ENCODE measurements around the gene MARK4.

MARK4 gene

DNA sequence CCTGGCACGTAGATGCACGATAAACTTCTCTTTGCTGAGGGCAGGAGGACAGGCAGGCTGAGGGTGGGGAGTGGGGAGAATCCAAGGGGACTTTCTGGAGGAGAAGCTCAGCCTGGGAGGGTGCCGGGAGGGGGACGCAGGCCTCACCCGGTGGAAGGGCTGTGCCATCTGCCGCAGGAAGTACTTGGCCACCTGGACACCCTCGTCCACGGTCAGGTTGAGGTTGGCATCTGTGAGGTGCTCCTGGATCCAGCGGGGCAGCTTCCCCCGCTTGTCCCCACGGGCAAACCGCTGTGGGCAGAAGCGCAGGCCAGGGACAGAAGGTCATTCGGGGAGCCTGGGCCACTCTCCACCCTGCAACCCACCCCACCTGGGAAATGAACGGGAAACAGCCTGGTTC lies 101.0 kb downstream of the MARK4 start:
- POLR2A ChIA-PET = no interaction called here
- Histone ChIP-seq H3K36me3 (ENCODE audit: control insufficient read depth in 4 of 4, insufficient read depth in 4 of 4, low read length in 3 of 4) (peaks cover 4 to 57% (median 27%) of the 10 kb centered on the region in 4 experiments), H3K4me1 (ENCODE audit: control extremely low read depth in 1 of 4, control insufficient read depth in 4 of 4, insufficient read depth in 4 of 4, low read length in 3 of 4) (no peaks in the 10 kb centered on the region), H3K9me3 (ENCODE audit: control extremely low read depth in 1 of 5, control insufficient read depth in 4 of 5, insufficient read depth in 2 of 5, low read depth in 1 of 5, low read length in 4 of 5) (no peaks in the 10 kb centered on the region), H3K4me3 (ENCODE audit: control insufficient read depth in 1 of 7, extremely low read depth in 1 of 7, insufficient read depth in 4 of 7, low read depth in 2 of 7, low read length in 6 of 7) (no peak overlapping the region), H3K27ac (ENCODE audit: insufficient read depth in 1 of 2, low read depth in 1 of 2, low read length in 2 of 2, poor library complexity in 1 of 2, severe bottlenecking in 2 of 2) (no peak overlapping the region), H3K27me3 (replicated peaks in 2 of 5; ENCODE audit: control insufficient read depth in 4 of 5, insufficient read depth in 5 of 5, low read length in 4 of 5) (peaks cover 0 to 12% (median 0%) of the 10 kb centered on the region in 5 experiments)
- DNase-seq = no peak
- WGBS (ENCODE audit: insufficient coverage) = 96% methylated on average over 13 of the region's 15 CpGs
- CTCF ChIA-PET = no interaction called here

DNA sequence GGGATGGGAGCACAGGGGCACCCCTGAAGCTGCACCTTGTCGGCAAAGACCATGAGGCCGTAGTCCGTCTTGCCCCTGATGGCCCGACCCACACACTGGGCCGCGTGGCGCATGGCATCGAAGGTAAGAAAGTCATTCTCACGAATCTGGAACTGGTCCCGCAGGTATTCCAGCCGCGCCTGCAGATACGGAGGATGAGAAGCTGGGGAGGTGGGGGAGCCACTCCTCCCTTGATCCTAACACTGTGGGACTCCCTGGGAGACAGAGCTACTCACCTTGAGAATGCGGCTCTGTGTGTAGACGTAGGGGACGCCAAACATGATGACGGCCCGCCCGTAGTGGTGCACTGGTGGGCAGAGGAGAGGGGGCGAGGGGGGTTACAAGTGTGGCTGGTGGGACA lies 101.4 kb downstream of the MARK4 start:
- 97% methylated on average over 11 of the region's 20 CpGs for WGBS (ENCODE audit: insufficient coverage)
- H3K27me3 ChIP-seq (replicated peaks in 2 of 5; ENCODE audit: control insufficient read depth in 4 of 5, insufficient read depth in 5 of 5, low read length in 4 of 5) = peaks cover 0 to 7% (median 0%) of the 10 kb centered on the region in 5 experiments
- ChIA-PET CTCF (no interaction called here), POLR2A (no interaction called here)
- peaks cover 4 to 61% (median 29%) of the 10 kb centered on the region in 4 experiments for H3K36me3 ChIP-seq (ENCODE audit: control insufficient read depth in 4 of 4, insufficient read depth in 4 of 4, low read length in 3 of 4)
- H3K4me3 ChIP-seq (ENCODE audit: control insufficient read depth in 1 of 7, extremely low read depth in 1 of 7, insufficient read depth in 4 of 7, low read depth in 2 of 7, low read length in 6 of 7) = no peak overlapping the region
- no peaks in the 10 kb centered on the region for H3K9me3 ChIP-seq (ENCODE audit: control extremely low read depth in 1 of 5, control insufficient read depth in 4 of 5, insufficient read depth in 2 of 5, low read depth in 1 of 5, low read length in 4 of 5)
- DNase-seq = no peak
- H3K27ac ChIP-seq (ENCODE audit: insufficient read depth in 1 of 2, low read depth in 1 of 2, low read length in 2 of 2, poor library complexity in 1 of 2, severe bottlenecking in 2 of 2) = no peak overlapping the region
- H3K4me1 ChIP-seq (ENCODE audit: control extremely low read depth in 1 of 4, control insufficient read depth in 4 of 4, insufficient read depth in 4 of 4, low read length in 3 of 4) = no peaks in the 10 kb centered on the region

DNA sequence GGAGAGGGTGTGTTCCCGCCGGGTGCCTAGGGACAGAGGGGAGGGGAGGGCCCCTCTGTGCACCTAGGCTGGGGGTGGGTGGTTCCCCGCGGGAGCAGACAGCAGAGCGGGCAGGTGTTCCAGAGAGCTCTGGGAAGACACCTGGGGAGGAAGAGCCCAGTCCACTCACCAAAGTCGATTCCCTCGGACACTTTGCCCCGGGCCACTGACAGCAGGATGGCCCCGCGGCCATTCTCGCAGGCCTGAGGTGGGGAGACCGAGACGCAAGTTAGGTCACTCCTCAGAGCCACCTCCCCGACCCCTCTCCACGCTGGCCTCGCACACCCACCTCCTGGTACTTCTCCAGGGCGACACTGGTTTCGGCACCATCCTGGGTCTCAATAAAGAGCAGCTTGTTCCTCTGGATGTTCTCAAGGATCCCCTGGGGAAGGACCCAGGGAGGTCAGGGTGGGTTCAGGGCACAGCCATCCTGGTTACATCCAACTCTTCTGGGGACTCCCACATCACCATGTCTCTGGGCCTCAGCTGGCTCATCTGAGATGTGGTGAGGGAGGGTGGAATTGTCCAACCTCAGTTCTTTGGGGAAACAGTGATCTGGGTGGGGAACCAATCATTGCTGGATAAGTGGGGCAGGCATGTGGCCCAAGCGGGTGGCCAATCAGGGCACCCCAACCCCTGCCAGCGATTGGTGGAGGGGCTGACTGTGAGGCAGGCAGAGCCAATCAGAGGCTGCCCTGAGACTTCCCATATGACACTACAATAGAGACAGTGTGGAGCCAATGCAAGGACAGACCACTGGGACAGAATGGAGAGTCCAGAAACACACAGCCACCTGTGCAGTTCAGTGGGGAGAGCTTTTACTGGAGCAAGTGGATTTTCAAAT lies 102.1 kb downstream of the MARK4 start:
- no peak overlapping the region for H3K4me3 ChIP-seq (ENCODE audit: control insufficient read depth in 1 of 7, extremely low read depth in 1 of 7, insufficient read depth in 4 of 7, low read depth in 2 of 7, low read length in 6 of 7)
- CTCF ChIA-PET = no interaction called here
- POLR2A ChIA-PET = no interaction called here
- DNase-seq = no peak
- no peaks in the 10 kb centered on the region for H3K4me1 ChIP-seq (ENCODE audit: control extremely low read depth in 1 of 4, control insufficient read depth in 4 of 4, insufficient read depth in 4 of 4, low read length in 3 of 4)
- peaks cover 4 to 64% (median 29%) of the 10 kb centered on the region in 4 experiments for H3K36me3 ChIP-seq (ENCODE audit: control insufficient read depth in 4 of 4, insufficient read depth in 4 of 4, low read length in 3 of 4)
- H3K27ac ChIP-seq (ENCODE audit: insufficient read depth in 1 of 2, low read depth in 1 of 2, low read length in 2 of 2, poor library complexity in 1 of 2, severe bottlenecking in 2 of 2) = no peak overlapping the region
- no peaks in the 10 kb centered on the region for H3K9me3 ChIP-seq (ENCODE audit: control extremely low read depth in 1 of 5, control insufficient read depth in 4 of 5, insufficient read depth in 2 of 5, low read depth in 1 of 5, low read length in 4 of 5)
- peaks cover 0 to under 1% (median 0%) of the 10 kb centered on the region in 5 experiments for H3K27me3 ChIP-seq (replicated peaks in 2 of 5; ENCODE audit: control insufficient read depth in 4 of 5, insufficient read depth in 5 of 5, low read length in 4 of 5)
- WGBS (ENCODE audit: insufficient coverage) = 98% methylated on average over 19 of the region's 20 CpGs

DNA sequence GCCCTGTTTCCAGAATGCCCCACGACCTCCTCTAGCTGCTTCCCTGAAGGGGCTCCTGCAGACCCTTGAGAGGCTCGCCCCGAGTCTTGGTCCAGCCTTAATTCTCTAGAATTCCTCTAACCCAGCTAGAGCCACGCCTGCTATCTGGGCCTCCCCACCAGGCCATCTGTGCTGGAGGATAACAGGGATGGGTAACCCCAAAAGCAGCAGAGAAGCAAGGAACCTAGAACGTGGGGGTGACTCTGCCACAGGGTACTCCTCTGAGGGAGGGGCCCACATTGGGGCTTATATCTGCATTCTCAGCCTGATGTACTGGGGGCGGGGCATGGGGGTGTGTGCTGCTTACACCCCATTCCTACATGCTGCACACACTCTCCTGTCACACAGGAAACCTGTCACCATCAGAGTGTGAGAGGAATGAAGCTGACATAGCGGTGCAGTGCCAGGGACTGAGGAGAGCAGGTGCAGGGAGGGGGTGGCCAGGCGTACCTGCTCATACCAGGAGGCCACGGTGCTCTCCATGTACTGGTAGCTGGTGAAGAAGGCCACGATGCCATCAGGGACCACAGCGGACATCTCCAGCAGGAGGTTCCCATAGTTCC lies 103.3 kb downstream of the MARK4 start:
- no peak for DNase-seq
- POLR2A ChIA-PET = no interaction called here
- Histone ChIP-seq H3K4me1 (ENCODE audit: control extremely low read depth in 1 of 4, control insufficient read depth in 4 of 4, insufficient read depth in 4 of 4, low read length in 3 of 4) (no peaks in the 10 kb centered on the region), H3K27ac (ENCODE audit: insufficient read depth in 1 of 2, low read depth in 1 of 2, low read length in 2 of 2, poor library complexity in 1 of 2, severe bottlenecking in 2 of 2) (no peak overlapping the region), H3K36me3 (ENCODE audit: control insufficient read depth in 4 of 4, insufficient read depth in 4 of 4, low read length in 3 of 4) (peaks cover 4 to 76% (median 34%) of the 10 kb centered on the region in 4 experiments), H3K4me3 (ENCODE audit: control insufficient read depth in 1 of 7, extremely low read depth in 1 of 7, insufficient read depth in 4 of 7, low read depth in 2 of 7, low read length in 6 of 7) (no peak overlapping the region), H3K9me3 (ENCODE audit: control extremely low read depth in 1 of 5, control insufficient read depth in 4 of 5, insufficient read depth in 2 of 5, low read depth in 1 of 5, low read length in 4 of 5) (no peaks in the 10 kb centered on the region), H3K27me3 (replicated peaks in 2 of 5; ENCODE audit: control insufficient read depth in 4 of 5, insufficient read depth in 5 of 5, low read length in 4 of 5) (no peaks in the 10 kb centered on the region)
- CTCF ChIA-PET = no interaction called here
- WGBS (ENCODE audit: insufficient coverage) = 94% methylated on average over 8 of the region's 11 CpGs
